Loucy (cell line): ENCODE results near the gene CD4.
A peak's percentile ranks its signal among the peaks of the same experiment; 100 is the strongest.

Experiments used
- H2AFZ ChIP-seq: fragments of 200-600 bp; sonication (generic); 2 replicates; pipeline ENCODE4 v1.6.0; 2016; ENCODE audit warnings: antibody characterized with exemption, mild to moderate bottlenecking, low read length, moderate library complexity
- H3F3A ChIP-seq: fragments of 200-600 bp; 2 replicates; pipeline ENCODE4 v1.6.0; 2016; ENCODE audit warnings: antibody characterized with exemption, low read depth, mild to moderate bottlenecking
- H3K27me3 ChIP-seq: fragments of 200-600 bp; sonication (generic); 2 replicates; pipeline ENCODE4 v1.6.1; 2014; ENCODE audit warnings: low read length, mild to moderate bottlenecking; ENCODE audit not compliant: insufficient read depth, poor library complexity, severe bottlenecking
- H3K36me3 ChIP-seq: fragments of 200-600 bp; sonication (generic); 2 replicates; pipeline ENCODE4 v1.6.1; 2016; ENCODE audit warnings: low read length; ENCODE audit not compliant: insufficient read depth
- H3K4me1 ChIP-seq: fragments of 200-600 bp; sonication (generic); 2 replicates; pipeline ENCODE4 v1.5.1; 2014; ENCODE audit warnings: low read length, mild to moderate bottlenecking; ENCODE audit not compliant: insufficient read depth, poor library complexity, severe bottlenecking
- H3K4me2 ChIP-seq: fragments of 200-600 bp; sonication (generic); 2 replicates; pipeline ENCODE4 v1.6.0; 2014; ENCODE audit warnings: antibody characterized with exemption, low read length, low read depth, mild to moderate bottlenecking; ENCODE audit not compliant: poor library complexity, severe bottlenecking
- H3K4me3 ChIP-seq: fragments of 200-600 bp; sonication (generic); 2 replicates; pipeline ENCODE4 v1.5.1; 2014; ENCODE audit warnings: low read length, mild to moderate bottlenecking, mixed read lengths; ENCODE audit not compliant: poor library complexity, severe bottlenecking
- H3K79me2 ChIP-seq: fragments of 200-600 bp; sonication (generic); 2 replicates; pipeline ENCODE4 v1.6.1; 2014; ENCODE audit warnings: low read length; ENCODE audit not compliant: insufficient read depth
- H3K9ac ChIP-seq: fragments of 200-600 bp; sonication (generic); 2 replicates; pipeline ENCODE4 v1.6.0; 2014; ENCODE audit warnings: mild to moderate bottlenecking, low read depth, low read length, moderate library complexity; ENCODE audit not compliant: poor library complexity, severe bottlenecking
- H3K9me2 ChIP-seq: fragments of 200-600 bp; sonication (generic); replicated peaks from 2 replicates; pipeline ENCODE4 v1.6.1; 2016; ENCODE audit warnings: low read depth, low read length, mixed read lengths
- H3K9me3 ChIP-seq: fragments of 200-600 bp; sonication (generic); 2 replicates; pipeline ENCODE4 v1.6.1; 2014; ENCODE audit warnings: mild to moderate bottlenecking, antibody characterized with exemption, low read length, low read depth; ENCODE audit not compliant: insufficient read depth
- H4K20me1 ChIP-seq: fragments of 200-600 bp; sonication (generic); 2 replicates; pipeline ENCODE4 v1.6.0; 2014; ENCODE audit warnings: antibody characterized with exemption, low read length, mild to moderate bottlenecking; ENCODE audit not compliant: insufficient read depth, poor library complexity, severe bottlenecking
- CTCF ChIP-seq: fragments of 200-600 bp; sonication (generic); conservative IDR thresholded peaks from 2 replicates; pipeline ENCODE4 v1.5.1; 2014; ENCODE audit warnings: mild to moderate bottlenecking, antibody characterized with exemption, low read length
- EZH2phosphoT487 ChIP-seq: fragments of 200-600 bp; IDR thresholded peaks from 2 replicates; pipeline ENCODE4 v1.6.1; 2018; ENCODE audit warnings: antibody characterized with exemption, mild to moderate bottlenecking, moderate library complexity, borderline replicate concordance

The CD4 gene

GRCh38 chr12:6866163-6866919, 77.0 kb downstream of the CD4 start:
- H4K20me1 ChIP-seq = peaks cover 34% of the 10 kb centered on the region

GRCh38 chr12:6866920-6867412, 77.6 kb downstream of the CD4 start:
- Histone ChIP-seq H2AFZ (peak overlapping the region; percentile 76), H3K36me3 (peaks cover 59% of the 10 kb centered on the region; the same call in 1 of the 2 replicates), H3F3A (peaks cover 4% of the 10 kb centered on the region; the same call in 1 of the 2 replicates)

More at GRCh38 chr12:6866163-6866919, 77.0 kb downstream of the CD4 start:
- Histone ChIP-seq H3K4me1 (peaks cover 24% of the 10 kb centered on the region), H3K9me2 (no peaks in the 10 kb centered on the region), H3F3A (no peaks in the 10 kb centered on the region; the same call in 1 of the 2 replicates), H3K36me3 (peaks cover 64% of the 10 kb centered on the region; the same call in 1 of the 2 replicates), H3K4me3 (peak overlapping the region; percentile 94), H3K9ac (peak overlapping the region; percentile 97), H3K79me2 (peaks cover 45% of the 10 kb centered on the region), H3K9me3 (no peaks in the 10 kb centered on the region), H2AFZ (no peak overlapping the region), H3K27me3 (peaks cover 4% of the 10 kb centered on the region), H3K4me2 (peak overlapping the region; percentile 87)
- TF ChIP-seq EZH2phosphoT487 (no peak), CTCF (no peak)

More at GRCh38 chr12:6866920-6867412, 77.6 kb downstream of the CD4 start:
- peaks cover 47% of the 10 kb centered on the region for H3K79me2 ChIP-seq
- peaks cover 40% of the 10 kb centered on the region for H4K20me1 ChIP-seq
- peak overlapping the region; percentile 97 for H3K9ac ChIP-seq
- H3K27me3 ChIP-seq = peaks cover 4% of the 10 kb centered on the region
- peak overlapping the region; percentile 87 for H3K4me2 ChIP-seq
- TF ChIP-seq CTCF (no peak), EZH2phosphoT487 (no peak)
- no peaks in the 10 kb centered on the region for H3K9me3 ChIP-seq
- peaks cover 29% of the 10 kb centered on the region for H3K4me1 ChIP-seq
- peak overlapping the region; percentile 94 for H3K4me3 ChIP-seq
- no peaks in the 10 kb centered on the region for H3K9me2 ChIP-seq
